HG03571 (cell line): ENCODE data around the gene PDCD5.
A peak's percentile ranks its signal among the peaks of the same experiment; 100 is the strongest.
"Not testable (repeated sequence)": the region's sequence is repeated elsewhere in the genome, so short reads cannot be mapped to it uniquely, and the experiment has no call there.

Experiments
- ATAC-seq: cut with Tn5 transposase; IDR thresholded peaks from one replicate; pipeline ENCODE4 v1.9.1; 2021; ENCODE audit not compliant: unreplicated experiment

PDCD5 gene

GRCh38 chr19:32573492-32573794 lies 7.5 kb upstream of the PDCD5 start:
- no peak for ATAC-seq

DNA sequence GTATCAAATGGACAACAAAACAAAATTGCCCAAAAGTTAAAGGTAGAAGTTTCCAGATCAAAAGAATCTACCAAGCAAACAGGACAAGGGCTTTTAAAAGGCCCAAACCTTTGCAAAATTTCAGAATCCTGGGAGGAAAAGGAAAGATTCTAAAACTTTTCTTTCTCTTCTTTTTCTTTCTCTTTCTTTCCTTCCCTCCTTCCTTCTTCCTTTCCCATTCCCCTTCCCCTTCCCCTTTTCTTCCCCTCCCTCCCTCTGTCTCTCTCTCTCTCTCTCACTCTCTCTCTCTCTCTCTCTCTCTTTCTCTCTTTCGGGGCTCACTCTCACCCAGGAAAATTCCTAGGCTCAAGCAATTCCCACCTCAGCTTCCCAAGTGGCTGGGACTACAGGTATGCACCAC lies 4.2 kb upstream of the PDCD5 start:
- no peak for ATAC-seq

- peak; percentile 13 for ATAC-seq
Measured at GRCh38 chr19:32580353-32580900, 563 bp upstream of the PDCD5 start.

- peak; percentile 8 for ATAC-seq
Measured at GRCh38 chr19:32581705-32582179, 752 bp downstream of the PDCD5 start.

DNA sequence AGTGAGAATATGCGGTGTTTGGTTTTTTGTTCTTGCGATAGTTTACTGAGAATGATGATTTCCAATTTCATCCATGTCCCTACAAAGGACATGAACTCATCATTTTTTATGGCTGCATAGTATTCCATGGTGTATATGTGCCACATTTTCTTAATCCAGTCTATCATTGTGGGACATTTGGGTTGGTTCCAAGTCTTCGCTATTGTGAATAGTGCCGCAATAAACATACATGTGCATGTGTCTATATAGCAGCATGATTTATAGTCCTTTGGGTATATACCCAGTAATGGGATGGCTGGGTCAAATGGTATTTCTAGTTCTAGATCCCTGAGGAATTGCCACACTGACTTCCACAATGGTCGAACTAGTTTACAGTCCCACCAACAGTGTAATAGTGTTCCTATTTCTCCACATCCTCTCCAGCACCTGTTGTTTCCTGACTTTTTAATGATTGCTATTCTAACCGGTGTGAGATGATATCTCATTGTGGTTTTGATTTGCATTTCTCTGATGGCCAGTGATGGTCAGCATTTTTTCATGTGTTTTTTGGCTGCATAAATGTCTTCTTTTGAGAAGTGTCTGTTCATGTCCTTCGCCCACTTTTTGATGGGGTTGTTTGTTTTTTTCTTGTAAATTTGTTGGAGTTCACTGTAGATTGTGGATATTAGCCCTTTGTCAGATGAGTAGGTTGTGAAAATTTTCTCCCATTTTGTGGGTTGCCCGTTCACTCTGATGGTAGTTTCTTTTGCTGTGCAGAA lies 6.9 kb downstream of the PDCD5 start:
- ATAC-seq = not testable (repeated sequence)

DNA sequence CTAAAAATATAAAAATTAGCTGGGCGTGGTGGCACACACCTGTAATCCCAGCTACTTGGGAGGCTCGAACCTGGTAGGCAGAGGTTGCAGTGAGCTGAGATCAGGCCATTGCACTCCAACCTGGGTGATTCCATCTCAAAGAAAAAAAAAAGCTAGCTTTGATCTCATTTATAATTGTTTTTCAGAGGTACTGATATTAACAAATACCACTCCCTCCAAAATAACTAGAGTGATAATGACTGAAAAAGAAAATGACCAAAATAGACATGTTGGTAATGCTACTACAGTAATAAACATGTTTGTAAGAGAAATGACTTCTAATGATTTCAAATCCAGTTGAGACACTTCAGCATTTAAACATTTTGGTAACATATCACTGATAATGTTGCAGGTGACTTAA lies 13.0 kb downstream of the PDCD5 start:
- no peak for ATAC-seq

- no peak for ATAC-seq
Measured at GRCh38 chr19:32595491-32595890, 14.5 kb downstream of the PDCD5 start.

GRCh38 chr19:32598022-32598421 lies 17.0 kb downstream of the PDCD5 start:
- ATAC-seq = no peak

- ATAC-seq = no peak
Measured at GRCh38 chr19:32599258-32599657, 18.3 kb downstream of the PDCD5 start.

DNA sequence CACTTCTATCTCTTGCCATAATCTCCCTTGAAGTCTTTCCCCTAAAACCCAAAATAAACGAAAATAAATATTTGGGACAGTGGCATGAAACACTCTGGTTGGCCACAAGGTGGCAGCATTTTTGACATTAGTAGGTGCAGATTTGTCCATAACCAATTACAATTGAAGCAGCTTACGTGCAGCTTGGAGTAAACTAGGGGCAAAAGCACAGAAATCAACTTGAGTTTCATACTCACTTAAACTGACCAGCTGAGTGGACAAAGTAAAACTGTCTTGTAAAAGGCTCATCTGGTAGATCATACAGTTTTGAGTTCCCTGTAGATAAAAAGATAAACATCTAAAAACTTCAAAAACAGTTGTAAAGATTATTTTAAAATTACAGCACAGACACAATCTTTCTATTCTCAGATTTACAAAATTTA lies 18.8 kb downstream of the PDCD5 start:
- ATAC-seq = no peak

DNA sequence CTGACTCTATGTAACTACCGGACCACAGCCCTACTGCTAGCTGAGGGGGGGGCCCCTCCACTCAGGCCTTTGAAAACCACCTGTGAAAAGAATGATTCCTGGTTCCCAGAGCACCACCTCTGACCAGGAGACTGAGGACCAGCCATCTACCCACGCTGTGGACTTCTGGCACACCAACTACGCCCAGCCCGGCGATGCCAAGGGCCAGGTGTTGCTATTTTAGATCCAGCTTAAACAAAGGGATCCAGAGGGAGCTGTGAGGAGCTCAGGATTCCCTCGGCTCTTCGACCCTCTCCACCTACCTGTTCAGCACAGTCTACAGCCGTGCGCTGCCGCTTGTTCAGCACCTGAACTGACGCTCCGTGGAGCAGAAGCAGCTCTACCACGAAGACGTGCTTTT lies 23.0 kb downstream of the PDCD5 start:
- ATAC-seq = no peak

DNA sequence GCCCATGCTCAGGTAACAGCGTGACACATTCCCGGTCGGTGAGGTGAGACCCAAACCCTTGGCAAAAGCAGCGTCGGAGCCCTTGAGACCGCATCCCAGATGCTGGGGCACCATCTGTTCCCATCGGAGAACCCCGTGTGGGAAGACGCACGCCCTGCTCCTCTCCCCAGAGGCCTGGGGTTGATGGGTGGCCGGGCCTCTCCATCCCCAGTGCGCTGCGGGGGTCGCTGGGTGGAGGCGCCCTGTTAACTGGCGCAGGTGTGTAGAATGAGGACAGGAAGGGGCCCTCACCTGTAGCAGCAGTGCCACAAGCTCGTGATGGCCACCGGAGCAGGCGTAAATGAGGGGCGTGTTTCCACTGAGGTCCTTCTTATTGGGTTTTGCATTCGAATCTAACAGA lies 24.6 kb downstream of the PDCD5 start:
- no peak for ATAC-seq

- ATAC-seq = no peak
Measured at GRCh38 chr19:32606289-32606688, 25.3 kb downstream of the PDCD5 start.

GRCh38 chr19:32607479-32607878 lies 26.5 kb downstream of the PDCD5 start:
- no peak for ATAC-seq

DNA sequence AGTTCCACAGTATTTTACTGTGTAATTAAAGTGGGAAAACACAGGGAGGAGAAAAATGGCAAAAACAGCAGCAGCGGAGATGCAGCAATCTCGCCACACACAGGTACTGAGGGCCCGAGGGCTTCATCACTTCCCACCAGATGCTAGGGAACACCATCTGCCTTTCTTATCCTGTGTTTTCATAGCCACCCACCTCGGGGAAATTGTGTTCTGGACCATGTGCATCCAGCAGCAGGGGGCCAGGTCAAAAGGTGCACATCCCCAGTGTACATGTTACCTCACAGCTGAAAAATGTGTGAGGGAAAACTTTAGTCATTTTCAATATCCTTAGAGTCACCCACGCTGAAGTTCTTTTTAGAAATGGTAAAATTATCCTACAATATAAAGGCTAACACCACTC lies 30.2 kb downstream of the PDCD5 start:
- no peak for ATAC-seq

DNA sequence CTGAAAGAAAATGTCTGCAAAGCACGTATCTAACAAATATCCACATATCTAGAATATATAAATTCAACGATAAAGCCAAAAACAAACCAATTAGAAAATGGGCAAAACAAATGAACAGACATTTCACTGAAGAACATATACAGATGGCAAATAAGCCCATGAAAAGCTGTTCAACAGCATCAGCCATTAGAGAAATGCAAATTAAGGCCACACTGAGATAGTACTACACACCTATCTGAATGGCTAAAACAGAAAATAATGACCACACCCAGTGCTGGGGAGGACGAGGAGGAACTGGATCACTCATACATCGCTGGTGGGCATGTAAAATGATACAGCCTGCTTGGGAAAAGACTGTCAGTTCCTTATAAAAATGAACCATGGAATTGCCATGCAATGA lies 32.0 kb downstream of the PDCD5 start:
- ATAC-seq = no peak

- no peak for ATAC-seq
Measured at GRCh38 chr19:32614916-32615315, 33.9 kb downstream of the PDCD5 start.

GRCh38 chr19:32615569-32615968 lies 34.6 kb downstream of the PDCD5 start:
- no peak for ATAC-seq

GRCh38 chr19:32619051-32619685 lies 38.2 kb downstream of the PDCD5 start:
- ATAC-seq = no peak

DNA sequence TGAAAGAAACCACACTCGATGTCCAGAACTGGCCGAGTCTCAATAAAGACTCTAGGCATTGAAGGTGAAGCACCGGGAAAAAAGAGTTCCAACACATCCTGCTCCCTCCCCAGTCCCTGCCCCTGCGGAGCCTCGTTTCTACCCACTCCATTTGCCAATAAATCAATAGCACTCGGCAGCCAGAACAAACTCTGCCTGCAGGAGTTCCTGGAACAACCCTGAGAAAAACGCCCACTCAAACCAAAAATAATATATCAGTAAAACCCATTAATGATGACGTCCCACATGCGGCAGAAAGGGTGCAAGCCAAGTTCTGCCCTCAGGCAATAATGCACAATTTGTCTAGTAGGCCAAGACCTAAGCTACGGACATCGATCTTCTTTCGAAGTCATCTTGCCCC lies 41.0 kb downstream of the PDCD5 start:
- no peak for ATAC-seq

- no peak for ATAC-seq
Measured at GRCh38 chr19:32624410-32624809, 43.4 kb downstream of the PDCD5 start.

- no peak for ATAC-seq
Measured at GRCh38 chr19:32626969-32627368, 46.0 kb downstream of the PDCD5 start.
